ENCODE data around the gene RSF1.

GRCh38 chr11:77866336-77866735 lies 45.8 kb upstream of the RSF1 start:
- TF ChIP-seq, protein P1, sequence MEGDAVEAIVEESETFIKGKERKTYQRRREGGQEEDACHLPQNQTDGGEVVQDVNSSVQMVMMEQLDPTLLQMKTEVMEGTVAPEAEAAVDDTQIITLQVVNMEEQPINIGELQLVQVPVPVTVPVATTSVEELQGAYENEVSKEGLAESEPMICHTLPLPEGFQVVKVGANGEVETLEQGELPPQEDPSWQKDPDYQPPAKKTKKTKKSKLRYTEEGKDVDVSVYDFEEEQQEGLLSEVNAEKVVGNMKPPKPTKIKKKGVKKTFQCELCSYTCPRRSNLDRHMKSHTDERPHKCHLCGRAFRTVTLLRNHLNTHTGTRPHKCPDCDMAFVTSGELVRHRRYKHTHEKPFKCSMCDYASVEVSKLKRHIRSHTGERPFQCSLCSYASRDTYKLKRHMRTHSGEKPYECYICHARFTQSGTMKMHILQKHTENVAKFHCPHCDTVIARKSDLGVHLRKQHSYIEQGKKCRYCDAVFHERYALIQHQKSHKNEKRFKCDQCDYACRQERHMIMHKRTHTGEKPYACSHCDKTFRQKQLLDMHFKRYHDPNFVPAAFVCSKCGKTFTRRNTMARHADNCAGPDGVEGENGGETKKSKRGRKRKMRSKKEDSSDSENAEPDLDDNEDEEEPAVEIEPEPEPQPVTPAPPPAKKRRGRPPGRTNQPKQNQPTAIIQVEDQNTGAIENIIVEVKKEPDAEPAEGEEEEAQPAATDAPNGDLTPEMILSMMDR (IDR thresholded peaks at IDR 0.05; ENCODE audit: low read depth, low read length, missing input control), result no peak
- TF ChIP-seq, protein P2, sequence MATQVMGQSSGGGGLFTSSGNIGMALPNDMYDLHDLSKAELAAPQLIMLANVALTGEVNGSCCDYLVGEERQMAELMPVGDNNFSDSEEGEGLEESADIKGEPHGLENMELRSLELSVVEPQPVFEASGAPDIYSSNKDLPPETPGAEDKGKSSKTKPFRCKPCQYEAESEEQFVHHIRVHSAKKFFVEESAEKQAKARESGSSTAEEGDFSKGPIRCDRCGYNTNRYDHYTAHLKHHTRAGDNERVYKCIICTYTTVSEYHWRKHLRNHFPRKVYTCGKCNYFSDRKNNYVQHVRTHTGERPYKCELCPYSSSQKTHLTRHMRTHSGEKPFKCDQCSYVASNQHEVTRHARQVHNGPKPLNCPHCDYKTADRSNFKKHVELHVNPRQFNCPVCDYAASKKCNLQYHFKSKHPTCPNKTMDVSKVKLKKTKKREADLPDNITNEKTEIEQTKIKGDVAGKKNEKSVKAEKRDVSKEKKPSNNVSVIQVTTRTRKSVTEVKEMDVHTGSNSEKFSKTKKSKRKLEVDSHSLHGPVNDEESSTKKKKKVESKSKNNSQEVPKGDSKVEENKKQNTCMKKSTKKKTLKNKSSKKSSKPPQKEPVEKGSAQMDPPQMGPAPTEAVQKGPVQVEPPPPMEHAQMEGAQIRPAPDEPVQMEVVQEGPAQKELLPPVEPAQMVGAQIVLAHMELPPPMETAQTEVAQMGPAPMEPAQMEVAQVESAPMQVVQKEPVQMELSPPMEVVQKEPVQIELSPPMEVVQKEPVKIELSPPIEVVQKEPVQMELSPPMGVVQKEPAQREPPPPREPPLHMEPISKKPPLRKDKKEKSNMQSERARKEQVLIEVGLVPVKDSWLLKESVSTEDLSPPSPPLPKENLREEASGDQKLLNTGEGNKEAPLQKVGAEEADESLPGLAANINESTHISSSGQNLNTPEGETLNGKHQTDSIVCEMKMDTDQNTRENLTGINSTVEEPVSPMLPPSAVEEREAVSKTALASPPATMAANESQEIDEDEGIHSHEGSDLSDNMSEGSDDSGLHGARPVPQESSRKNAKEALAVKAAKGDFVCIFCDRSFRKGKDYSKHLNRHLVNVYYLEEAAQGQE (IDR thresholded peaks at IDR 0.05), result no peak
- TF ChIP-seq EGR1 (IDR thresholded peaks at IDR 0.05; ENCODE audit: low read depth in 2 of 2), result no peak
- TF ChIP-seq YY1 (IDR thresholded peaks at IDR 0.05), result no peak
- no peak for TF ChIP-seq ATF3 (IDR thresholded peaks at IDR 0.05)
- TF ChIP-seq SP1 (IDR thresholded peaks at IDR 0.05), result no peak
- TF ChIP-seq, protein P3, sequence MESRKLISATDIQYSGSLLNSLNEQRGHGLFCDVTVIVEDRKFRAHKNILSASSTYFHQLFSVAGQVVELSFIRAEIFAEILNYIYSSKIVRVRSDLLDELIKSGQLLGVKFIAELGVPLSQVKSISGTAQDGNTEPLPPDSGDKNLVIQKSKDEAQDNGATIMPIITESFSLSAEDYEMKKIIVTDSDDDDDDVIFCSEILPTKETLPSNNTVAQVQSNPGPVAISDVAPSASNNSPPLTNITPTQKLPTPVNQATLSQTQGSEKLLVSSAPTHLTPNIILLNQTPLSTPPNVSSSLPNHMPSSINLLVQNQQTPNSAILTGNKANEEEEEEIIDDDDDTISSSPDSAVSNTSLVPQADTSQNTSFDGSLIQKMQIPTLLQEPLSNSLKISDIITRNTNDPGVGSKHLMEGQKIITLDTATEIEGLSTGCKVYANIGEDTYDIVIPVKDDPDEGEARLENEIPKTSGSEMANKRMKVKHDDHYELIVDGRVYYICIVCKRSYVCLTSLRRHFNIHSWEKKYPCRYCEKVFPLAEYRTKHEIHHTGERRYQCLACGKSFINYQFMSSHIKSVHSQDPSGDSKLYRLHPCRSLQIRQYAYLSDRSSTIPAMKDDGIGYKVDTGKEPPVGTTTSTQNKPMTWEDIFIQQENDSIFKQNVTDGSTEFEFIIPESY (IDR thresholded peaks at IDR 0.05), result no peak
- no peak for TF ChIP-seq MAX (IDR thresholded peaks at IDR 0.05)
- no peak for TF ChIP-seq JUND (IDR thresholded peaks at IDR 0.05)
- TF ChIP-seq HNF4A (conservative IDR thresholded peaks at IDR 0.05), result no peak
- no peak for TF ChIP-seq TAF1 (conservative IDR thresholded peaks at IDR 0.05)
